Effector CD4-positive, alpha-beta T cell (primary cell): ENCODE results near the gene ACSM5.
"Not testable (repeated sequence)": the region's sequence is repeated elsewhere in the genome, so short reads cannot be mapped to it uniquely, and the experiment has no call there.

Source experiments
- DNase-seq: peaks from one replicate; pipeline ENCODE4 v3.0.0-alpha.2; 2020

ACSM5 gene

DNA sequence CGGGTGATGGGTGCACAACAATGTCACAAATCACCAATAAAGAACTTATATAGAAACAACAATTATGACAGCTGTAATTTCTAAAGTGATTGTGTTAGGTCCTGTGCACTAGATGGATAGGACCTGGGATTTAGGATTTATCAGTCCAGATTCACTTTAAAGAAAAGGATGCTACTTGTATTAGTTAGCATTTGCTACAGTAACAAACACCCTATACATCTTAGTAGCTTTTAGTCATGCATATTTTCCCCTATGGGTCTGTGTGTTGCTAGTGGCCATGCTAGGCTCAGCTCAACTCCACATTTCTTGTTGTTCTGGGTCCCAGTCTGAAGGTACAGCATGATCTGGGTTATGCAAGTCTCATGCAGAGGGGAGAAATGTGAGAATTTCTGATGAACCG, 49.9 kb downstream of the ACSM5 start:
- DNase-seq = not testable (repeated sequence)

DNA sequence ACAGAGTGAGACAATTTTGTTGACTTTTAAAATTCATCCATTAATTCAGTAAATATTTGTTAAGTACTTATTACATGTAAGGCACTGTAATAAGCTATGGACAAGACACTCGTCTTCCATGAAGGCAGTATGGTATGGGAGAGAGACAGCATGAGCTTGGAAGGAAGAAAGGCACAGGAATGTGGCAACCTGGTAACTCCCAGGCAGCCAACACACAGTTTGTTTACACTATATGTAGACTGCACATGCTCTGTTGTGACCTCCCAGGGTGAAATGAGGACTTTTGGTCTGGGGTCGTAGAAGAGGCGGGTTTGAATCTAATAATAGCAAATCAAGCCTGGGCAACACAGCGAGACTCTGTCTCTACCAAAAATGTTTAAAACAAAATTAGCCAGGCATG, 51.0 kb downstream of the ACSM5 start:
- not testable (repeated sequence) for DNase-seq

DNA sequence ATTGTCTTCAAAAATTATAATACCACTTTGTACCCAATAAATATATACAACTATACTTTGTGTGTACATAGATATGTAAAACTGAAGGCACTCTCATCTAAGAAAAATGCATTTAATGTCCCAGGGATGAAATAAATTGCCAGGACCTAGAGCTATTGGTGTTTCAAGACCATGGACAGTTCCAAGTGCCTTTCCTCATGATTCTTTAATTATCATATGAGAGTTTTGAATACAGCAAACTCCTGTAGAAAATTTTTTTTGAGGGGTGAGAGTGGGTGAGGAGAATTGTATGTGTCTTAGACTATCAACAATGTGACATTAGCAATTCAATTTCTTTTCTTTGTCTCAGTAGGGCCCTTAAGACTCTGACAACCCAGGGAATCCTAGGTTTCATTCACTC, 59.6 kb downstream of the ACSM5 start:
- not testable (repeated sequence) for DNase-seq

DNA sequence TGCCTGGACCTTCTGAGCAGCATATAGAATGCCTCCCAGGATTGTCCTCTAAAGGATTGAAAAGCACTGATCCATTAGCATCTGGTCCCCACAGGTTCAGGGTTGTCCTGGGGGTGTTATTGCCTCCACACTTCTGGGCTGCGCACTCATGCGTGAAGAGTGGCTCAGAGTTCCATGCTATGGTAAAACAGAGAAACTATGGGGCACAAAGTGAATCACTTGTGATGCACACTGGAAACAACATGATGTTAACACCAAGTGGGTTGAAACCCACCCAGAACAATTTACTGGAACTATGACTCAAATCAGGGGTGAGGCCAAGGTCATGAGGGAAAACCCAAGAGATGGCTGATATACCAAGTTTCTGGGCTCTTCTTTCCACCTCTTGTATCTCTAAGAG, 60.6 kb downstream of the ACSM5 start:
- DNase-seq = not testable (repeated sequence)

DNA sequence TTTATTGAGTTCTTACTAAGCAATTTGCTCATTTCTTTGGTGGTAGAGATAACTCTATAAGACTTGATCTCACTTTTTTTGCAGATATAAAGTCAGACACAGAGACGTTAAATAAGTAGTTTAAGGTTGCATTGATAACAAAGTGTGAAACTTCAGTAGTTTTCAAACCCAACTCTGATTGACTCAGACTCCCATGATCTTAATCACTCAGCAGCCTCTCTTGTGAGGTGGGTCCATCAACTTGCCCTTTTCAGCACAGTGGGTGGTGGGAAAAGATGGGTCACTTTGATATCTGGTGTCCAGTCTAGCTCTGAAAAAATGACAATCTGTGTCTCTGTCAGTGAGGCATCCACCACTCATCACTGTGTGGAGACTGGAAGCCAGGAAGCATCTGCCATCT, 61.4 kb downstream of the ACSM5 start:
- not testable (repeated sequence) for DNase-seq

DNA sequence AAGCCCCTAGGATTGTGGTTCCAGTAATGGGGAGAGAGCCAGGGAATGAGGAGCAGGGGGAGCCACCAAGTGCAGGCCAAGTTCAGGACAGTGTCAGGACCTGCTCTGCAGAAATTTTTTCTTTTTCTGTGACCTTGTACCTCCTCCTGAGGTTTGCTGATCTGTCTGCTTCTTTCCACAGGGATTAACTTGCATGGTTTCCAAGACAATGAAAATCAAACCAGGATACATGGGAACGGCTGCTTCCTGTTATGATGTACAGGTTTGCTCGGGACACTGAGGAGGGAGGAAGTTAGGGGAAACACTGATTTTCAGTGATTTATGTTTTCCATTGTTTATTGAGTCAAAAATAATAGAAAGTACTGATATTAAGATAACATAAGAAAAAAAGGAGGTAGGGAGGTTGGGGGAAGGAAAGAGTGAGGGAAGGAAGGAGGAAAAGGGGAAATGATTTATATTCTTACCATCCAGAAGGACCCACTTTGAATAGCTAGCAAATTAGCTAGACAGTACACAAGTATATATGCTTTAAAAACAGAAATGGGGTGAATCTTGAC, 67.9 kb downstream of the ACSM5 start:
- DNase-seq = not testable (repeated sequence)

DNA sequence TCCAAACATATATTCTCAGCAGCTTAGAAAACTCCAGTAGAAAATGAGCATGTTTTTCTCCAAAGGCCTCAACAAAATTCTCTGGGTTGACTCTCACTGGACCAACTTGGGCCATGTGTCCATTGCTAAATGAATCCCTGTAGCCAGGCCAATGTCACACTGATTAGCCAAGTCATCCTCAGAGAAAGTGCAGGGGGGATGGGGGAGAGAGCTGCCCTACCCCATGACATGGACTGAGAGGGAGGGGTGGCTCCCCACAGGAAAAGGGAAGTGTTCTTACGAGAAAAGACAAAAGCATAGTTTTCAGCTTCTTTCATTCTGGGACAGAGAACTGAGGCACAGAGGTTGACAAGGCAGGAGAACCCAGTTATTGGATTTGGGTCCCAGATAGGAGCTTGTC, 74.7 kb downstream of the ACSM5 start:
- DNase-seq = not testable (repeated sequence)

DNA sequence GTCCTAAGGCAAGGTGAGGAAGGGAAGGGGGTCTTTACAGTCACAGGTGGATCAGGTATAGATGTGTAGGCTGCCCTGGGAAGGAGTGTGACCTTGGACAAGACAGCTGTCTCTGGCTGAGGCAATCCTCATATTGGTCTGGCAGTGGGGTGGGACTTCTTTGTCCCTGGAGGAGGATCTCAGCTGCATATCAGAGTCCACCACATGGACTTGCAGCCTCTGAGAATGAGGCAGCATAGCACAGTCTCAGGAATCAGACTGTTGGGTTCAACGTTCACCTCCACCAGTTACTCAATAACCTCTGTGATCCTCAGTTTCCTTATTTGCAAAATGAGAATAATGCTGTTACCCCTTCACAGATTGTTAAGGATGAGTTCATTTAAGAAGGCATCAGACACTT, 75.4 kb downstream of the ACSM5 start:
- no peak for DNase-seq

DNA sequence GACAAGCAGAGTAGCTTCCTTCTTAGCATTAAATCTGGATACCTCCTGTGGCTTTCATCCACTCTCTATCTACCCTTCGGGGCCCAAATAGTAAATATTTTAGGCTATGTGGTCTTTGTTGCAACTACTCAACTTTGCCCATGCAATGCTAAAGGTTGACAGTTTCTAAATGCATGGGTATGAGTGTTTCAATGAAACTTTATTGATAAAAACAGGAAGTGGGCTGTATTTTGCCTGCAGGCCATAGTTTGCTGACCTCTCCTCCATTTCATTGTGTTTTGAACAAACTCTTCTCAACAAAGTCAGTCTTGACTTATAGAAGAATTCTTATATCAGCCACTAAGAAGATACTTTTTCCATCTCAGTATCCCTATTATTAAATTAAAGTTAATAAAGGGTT, 76.1 kb downstream of the ACSM5 start:
- no peak for DNase-seq
